IPS-18c (cell line): Measurements from ENCODE around the gene NLRP1.
A peak's percentile ranks its signal among the peaks of the same experiment; 100 is the strongest.

ENCODE experiments used
- H3K4me3 ChIP-seq: 2 replicates; pipeline ENCODE4 v1.7.0; 2013; ENCODE audit warnings: low read depth, mild to moderate bottlenecking, low read length, moderate library complexity; ENCODE audit not compliant: insufficient read depth
- H3K9me3 ChIP-seq: one replicate; pipeline ENCODE4 v1.6.1; 2013; ENCODE audit warnings: mild to moderate bottlenecking, low read length, moderate library complexity; ENCODE audit not compliant: control insufficient read depth, insufficient read depth

Gene NLRP1

DNA sequence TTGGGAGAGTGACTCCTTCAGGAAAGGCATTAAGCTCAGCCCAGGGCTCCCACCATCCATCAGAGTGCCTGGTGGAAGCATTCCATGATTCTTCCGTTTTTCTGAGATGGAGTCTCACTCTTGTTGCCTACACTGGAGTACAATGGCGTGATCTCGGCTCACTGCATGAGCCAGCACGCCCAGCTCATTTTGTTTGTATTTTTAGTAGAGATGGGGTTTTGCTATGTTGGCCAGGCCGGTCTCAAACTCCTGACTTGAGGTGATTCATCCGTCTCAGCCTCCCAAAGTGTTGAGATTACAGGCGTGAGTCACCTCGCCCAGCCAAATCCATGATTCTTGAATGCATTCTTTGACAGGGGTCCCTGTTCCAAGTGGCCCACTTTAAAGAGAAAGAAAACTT lies 74.8 kb downstream of the NLRP1 start:
- no peak overlapping the region for H3K4me3 ChIP-seq

DNA sequence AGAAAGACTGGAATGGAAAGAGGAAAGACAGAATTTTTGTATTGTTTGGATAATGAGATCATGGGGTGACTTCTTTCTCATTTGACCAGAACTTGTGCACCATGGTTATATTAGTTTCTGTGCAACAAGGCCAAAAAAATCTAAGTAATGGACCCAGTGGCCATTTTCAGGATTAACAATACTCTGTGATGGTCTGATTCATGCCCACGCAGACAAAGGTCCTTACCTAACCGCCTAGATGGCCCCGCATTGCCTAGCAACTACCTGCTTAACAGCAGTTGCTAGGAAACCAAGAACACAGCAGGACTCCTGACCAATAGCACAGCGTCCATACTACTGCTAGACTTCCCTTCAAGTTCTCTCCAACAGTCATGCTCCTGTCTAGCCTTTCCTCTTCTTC lies 75.5 kb downstream of the NLRP1 start:
- H3K4me3 ChIP-seq = no peak overlapping the region
- no peaks in the 10 kb centered on the region for H3K9me3 ChIP-seq

More for the DNA sequence above, 74.8 kb downstream of the NLRP1 start:
- no peaks in the 10 kb centered on the region for H3K9me3 ChIP-seq

DNA sequence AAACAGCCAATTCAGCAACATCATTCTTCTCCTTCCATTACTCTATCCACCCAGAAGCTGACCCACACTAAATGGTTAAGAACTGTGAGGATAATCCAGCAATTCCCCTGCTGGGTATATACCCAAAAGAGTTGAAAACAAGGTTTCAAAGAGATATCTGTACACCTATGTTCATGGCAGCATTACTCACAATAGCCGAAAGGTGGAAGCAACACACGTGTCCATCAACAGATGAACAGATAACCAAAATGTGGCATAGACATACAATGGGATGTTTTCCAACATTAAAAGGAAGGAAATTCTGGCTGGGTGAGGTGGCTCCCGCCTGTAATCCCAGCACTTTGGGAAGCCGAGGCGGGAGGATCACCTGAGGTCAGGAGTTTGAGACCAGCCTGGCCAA lies 78.0 kb downstream of the NLRP1 start:
- Histone ChIP-seq H3K9me3 (peaks cover 2% of the 10 kb centered on the region), H3K4me3 (no peak overlapping the region)

DNA sequence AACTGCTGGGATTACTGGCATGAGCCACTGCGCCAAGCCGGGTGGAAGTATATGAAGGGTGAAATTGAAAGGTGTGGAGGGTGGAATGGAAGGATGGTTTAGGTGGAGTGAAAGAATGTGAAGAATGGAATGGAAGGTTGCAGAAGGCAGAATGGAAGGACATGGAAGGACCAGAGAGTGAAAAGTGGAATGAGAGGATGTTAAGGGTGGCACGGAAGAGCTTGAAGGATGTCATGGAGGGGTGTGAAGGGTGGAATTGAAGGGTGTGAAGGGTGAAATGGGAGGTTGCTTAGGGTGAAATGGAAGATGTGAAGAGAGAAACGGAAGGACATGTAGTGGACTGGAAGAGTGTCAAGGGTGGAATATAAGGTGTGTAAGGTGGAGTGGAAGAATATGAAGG lies 81.8 kb downstream of the NLRP1 start:
- peaks cover 4% of the 10 kb centered on the region for H3K9me3 ChIP-seq

DNA sequence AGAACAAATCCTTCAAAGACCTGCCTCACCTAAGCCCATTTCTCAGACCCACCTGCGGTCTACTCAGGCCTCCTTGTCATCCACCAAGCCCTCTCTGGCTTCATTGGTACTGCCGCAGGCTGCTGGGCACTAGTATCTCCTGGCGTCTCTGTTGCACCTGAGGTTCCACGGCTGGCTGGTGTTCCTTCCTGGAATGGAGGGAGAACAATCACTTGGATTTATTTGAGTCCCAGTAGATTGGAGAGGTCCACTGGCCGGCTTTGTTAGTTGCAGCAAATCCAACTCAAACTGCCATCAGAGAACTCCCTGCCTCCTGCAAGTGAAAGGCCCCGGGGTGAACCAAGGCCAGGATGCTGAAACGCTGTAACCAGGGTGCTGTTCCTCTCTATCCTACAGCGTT lies 82.6 kb downstream of the NLRP1 start:
- H3K4me3 ChIP-seq = no peak overlapping the region
- H3K9me3 ChIP-seq = peaks cover 4% of the 10 kb centered on the region

More for the DNA sequence above, 81.8 kb downstream of the NLRP1 start:
- no peak overlapping the region for H3K4me3 ChIP-seq

DNA sequence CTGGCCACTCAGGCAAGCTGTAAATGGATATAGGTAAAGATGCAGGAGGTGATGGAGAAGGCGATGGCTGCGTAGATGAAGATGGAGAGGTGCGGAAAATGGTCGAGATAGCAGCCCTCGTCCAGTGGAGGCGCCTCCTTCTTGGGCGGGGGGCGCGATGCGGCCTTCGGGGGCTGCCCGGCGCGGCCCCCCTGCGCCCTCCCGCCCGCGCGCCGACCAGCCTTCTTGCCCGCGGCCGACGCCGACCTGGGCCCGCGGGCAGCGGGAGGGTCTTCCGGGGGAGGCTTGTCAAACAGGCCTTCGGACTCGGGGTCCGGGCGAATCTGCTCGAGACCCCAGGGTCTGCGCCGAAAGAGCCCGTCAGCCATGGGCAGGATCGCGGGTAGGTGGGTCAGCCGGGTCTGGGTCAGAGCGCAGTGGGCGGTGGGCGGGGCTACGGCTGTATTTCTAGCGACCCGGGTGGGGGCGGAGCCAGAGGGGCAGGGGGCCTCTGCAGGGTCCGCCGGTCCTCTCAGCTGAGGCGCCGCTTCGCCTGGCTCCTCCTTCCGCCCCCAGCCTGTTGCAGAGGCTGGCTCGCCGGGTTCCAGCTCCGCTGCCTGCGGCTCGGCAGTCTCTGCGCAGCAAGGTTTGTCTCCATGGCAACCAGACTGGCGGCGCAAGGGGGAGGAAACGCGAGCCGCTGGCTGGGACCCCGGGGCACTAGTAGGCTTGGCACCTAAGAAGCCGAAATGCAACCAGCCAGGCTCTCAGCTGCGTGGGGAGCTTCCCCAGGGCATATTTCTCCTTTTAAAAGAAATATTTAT lies 83.5 kb downstream of the NLRP1 start:
- Histone ChIP-seq H3K4me3 (peak overlapping the region; percentile 69), H3K9me3 (peaks cover 4% of the 10 kb centered on the region)

DNA sequence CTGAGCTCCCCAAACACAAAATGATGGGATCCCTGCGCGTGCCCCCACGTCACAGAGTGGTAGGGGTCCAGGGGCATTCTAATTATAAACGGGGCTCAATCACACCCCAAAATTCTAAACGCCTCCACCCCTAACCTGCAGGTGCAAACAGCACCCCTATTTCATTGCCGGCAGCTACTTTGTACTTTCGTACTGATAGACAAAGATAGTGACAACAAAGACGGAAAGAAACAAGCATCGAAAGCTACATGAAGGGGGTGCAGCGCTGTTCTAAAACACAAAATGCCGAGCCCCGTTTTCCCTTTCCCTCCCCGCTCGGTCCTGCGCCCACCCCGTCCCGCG lies 84.1 kb downstream of the NLRP1 start:
- H3K4me3 ChIP-seq = peak overlapping the region; percentile 69
- peaks cover 4% of the 10 kb centered on the region for H3K9me3 ChIP-seq

DNA sequence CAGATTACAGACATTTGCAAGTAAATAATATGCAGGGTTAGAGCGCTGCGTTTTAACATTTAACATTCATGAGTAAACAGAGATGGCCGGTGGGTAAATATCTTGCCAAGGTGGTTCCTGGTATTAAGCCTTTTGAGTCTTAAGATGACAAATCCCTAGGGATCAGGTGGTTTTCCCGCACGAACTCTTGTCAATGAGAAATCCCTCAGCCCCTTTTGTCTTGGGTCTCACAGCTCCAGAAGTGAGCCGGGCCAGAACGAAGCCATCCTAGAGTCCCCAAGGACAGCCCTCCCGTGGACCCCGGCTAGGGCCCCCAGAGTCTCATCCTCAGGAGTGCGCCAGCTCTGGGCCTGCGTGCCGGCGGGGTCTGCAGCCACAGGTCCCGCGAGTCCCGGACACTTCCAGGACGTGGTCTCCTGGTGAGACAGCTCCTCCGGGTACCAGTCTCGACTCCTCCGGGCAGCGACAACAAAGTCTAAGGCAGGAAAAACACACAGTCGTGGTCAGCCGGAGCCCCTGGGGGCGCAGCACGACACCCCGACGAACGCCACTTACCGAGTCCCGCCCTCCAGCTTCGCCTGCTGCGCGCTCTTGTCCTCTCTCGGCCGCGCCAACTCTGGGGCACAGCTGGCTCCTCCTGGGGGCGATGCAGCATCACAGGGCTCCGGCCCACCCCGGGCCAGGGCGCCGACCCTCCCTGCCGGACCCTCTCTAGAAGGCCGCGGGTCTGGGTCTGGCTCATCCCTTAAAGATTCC lies 84.7 kb downstream of the NLRP1 start:
- H3K4me3 ChIP-seq = peak overlapping the region; percentile 69
- peaks cover 4% of the 10 kb centered on the region for H3K9me3 ChIP-seq

DNA sequence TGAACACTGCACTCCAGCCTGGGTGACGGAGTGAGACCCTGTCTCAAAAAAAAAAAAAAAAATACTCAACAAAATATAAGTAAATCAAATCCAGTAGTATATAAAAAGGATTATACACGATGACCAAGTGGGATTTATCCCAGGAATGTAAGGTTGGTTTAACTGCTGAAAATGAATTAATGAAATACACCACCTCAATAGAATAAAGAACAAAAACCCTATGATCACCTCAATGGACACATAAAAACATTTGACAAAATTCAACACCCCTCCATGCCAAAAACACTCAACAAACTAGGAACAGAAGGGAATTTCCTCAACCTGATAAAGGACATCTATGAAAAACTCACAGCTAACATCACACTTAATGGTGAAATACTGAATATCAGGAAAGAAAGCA lies 91.3 kb downstream of the NLRP1 start:
- no peaks in the 10 kb centered on the region for H3K9me3 ChIP-seq

DNA sequence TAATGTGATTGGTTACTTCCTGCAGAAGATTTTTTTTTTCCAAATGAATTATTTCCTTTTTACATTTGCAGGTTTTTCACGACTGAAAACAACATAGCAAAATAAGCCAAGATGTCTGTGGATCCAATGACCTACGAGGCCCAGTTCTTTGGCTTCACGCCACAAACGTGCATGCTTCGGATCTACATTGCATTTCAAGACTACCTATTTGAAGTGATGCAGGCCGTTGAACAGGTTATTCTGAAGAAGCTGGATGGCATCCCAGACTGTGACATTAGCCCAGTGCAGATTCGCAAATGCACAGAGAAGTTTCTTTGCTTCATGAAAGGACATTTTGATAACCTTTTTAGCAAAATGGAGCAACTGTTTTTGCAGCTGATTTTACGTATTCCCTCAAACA lies 95.6 kb downstream of the NLRP1 start:
- no peak overlapping the region for H3K4me3 ChIP-seq
- H3K9me3 ChIP-seq = no peaks in the 10 kb centered on the region

More for the DNA sequence above, 91.3 kb downstream of the NLRP1 start:
- no peak overlapping the region for H3K4me3 ChIP-seq

DNA sequence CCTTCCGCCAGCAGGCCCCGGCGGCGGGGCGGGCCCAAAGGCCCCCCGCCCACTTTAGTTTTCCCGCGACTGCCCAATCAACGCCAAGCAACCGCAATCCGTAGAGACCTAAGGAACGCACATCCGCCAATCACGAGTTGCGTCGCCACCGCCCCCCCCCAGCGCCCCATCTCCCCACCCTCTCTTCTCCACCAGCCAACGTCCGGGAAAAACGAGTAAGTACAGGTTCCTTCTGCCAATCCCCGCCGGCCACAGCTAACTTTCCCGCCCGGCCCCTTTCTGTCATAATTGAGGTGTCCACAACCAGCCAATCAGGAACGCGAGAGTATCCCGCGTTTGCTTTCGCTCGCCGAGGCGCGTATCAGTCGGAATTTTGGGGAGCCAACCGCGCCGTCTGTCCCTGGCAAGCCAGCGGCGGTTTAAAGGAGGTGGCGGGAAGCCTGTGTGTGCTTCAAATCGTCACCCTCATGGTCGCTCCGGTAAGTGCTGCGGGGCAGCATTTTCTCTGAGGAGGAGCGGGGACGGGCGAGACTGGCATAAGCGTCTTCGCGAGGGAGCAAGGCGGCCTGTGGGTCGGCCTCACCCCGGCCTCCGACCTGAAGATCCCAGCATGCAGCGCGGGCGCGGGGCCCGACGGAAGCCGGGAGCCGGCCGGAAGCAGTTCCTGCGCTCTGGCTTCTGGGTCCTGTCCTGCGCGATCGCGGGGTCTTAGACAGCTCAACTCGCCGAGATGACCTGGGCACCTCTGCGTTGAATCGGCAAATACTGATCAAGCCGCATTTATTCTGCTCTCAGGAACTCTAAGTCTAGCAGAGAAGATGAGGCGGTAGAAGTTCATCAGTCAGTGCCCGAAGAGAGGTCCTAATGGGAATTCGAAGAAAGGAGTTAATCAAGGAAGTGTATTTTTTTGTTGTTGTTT lies 97.8 kb downstream of the NLRP1 start, which contains the start of gene MIS12:
MIS12 (plus strand) TSS at position 361 of the 919 bp plus-strand sequence. CDS start 2,297 bp downstream, outside the sequence.
- Histone ChIP-seq H3K9me3 (no peaks in the 10 kb centered on the region), H3K4me3 (peak within 1 kb of the TSS; percentile 98)

DNA sequence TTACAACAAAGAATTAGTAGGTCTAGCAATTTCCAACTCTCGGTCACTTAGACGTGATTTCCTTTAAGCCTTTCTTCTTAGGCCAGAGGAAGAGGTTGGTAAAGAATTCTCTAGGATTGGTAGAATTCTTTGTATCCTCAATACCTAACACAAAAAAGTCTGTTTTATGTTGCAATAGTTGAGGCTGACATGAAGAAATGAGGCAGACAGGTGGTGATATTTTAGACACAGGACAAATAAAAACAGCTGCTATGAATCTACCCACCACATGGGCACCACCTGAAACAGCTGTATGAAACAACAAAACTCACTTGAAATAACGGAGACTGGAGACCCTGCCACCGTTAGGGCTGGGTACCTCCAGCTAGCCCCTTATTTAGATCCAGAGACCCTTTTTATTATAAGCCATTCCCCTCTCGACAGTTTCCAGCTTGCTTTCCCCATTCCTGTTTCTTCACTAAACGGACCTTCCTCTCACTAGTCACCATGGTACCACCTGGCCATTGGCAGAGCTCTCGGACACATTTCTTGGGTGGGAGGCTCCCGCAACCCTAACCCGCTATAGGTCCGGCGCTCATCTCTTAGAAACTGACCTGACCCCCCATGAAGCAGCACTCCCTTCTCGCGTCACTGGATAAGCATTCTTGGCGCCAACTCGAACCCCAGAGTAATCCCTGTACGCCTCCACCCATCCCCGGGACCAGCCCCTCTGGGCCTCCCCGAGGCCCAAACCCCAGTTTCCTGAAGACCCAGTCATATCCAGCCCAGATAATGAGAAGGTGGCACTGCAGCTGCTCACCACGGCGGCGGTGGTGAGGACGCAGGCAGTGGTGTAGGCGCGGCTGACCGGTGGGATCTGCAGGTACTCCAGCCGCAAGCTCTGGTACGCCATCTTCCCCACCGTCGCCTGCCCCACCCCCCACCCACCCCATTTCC lies 98.8 kb downstream of the NLRP1 start, which contains the start of gene DERL2:
DERL2 (minus strand) TSS at position 909 of the 936 bp plus-strand sequence; CDS start at position 892, 17 bp downstream.
- Histone ChIP-seq H3K4me3 (peak within 1 kb of the TSS; percentile 98), H3K9me3 (no peaks in the 10 kb centered on the region)

DNA sequence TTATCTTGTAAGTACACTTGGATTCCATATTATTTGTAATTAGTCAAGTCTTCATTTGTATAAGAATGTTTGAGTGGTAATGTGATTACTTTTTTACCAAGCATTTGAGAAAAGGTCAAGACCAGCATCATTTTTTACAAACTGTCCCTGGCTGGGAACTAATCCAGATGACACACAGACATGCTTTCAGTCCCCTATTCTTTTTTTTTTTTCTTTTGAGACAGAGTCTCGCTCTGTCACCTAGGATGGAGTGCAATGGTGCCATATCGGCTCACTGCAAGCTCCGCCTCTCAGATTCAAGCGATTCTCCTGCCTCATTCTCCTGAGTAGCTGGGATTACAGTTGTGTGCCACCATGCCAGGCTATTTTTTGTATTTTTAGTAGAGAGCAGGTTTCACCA lies 102.9 kb downstream of the NLRP1 start:
- no peak overlapping the region for H3K4me3 ChIP-seq
- no peaks in the 10 kb centered on the region for H3K9me3 ChIP-seq

DNA sequence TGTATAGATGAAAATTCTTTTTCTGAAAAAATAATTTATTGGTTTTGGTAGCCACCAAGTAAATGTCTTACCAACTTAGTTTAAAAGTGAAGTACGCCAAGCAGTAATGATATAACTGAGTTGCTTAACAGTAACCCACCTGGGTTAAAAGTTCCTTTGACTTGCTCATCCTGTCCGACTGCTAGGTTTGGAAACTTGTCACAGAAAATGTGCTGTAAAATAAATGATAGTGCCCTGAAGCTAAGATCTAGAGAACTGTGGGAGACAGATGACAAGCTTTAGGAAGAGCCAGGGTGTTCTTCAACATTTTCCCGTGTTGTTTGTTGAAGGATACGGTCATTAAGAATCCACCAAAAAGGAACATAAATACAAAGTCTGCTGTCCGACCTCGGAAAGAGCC lies 103.3 kb downstream of the NLRP1 start:
- no peak overlapping the region for H3K4me3 ChIP-seq
- no peaks in the 10 kb centered on the region for H3K9me3 ChIP-seq

DNA sequence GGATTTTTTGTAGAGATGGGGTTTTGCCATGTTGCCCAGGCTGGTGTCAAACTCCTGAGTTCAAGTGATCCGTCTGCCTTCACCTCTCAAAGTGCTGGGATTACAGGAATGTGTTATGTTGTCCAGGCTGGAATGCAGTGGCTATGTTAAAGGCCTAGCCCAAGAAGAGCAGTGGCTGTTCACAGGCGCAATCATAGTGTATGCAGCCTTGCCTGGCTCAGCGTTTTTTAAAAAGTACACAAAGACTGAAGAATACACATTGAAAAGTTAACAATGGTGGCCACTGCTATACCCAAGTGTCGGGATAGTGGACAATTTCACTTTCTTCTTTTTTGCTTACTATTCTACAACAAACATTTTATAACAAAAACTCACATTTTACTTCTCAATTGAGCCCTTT lies 105.3 kb downstream of the NLRP1 start:
- H3K9me3 ChIP-seq = no peaks in the 10 kb centered on the region
- no peak overlapping the region for H3K4me3 ChIP-seq

DNA sequence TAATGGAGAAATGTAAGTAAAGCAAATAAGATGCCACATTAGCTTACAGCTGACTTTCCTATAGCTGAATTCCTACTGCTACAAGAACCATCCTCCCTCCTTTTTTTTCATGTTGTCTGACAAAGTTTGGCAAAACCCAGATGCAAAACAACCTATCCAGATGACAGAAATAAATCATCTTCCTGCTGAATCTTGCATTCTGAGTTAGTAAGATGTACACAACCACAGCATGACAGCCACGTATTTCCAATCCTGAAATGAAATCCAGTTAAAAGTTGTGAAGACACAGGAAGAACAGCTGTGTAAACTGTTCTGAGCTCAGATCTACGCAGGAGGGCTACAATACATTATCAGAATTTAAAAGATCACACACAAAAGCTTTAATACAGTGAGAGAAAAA lies 110.4 kb downstream of the NLRP1 start:
- Histone ChIP-seq H3K9me3 (no peaks in the 10 kb centered on the region), H3K4me3 (no peak overlapping the region)
